Hindlimb muscle (tissue), 1 donor: ENCODE results near the gene RAB11B. TPM values are rescaled to one million over a fixed set of nuclear protein-coding genes. Genes with fewer than 3 reads are reported as not detected.
"Not testable (repeated sequence)": the region's sequence is repeated elsewhere in the genome, so short reads cannot be mapped to it uniquely, and the experiment has no call there.

Experiments used
- DNase-seq: peaks from one replicate; pipeline ENCODE4 v3.0.0-alpha.2; 2013
- polyA plus RNA-seq: library from polyadenylated mRNA; unstranded; fragments of 120-200 nt; gene quantifications from one replicate; pipeline ENCODE4 v1.2.1, GENCODE V29; 2013; ENCODE audit not compliant: insufficient read length

RAB11B gene
- polyA plus RNA-seq, 1 donor: 85.3 TPM

GRCh38 chr19:8430650-8431049, 40.5 kb downstream of the RAB11B start:
- no peak for DNase-seq

GRCh38 chr19:8438236-8438635, 48.1 kb downstream of the RAB11B start:
- no peak for DNase-seq

GRCh38 chr19:8441725-8442544, 51.8 kb downstream of the RAB11B start:
- DNase-seq: no peak

- DNase-seq: not testable (repeated sequence)
Observed at GRCh38 chr19:8444140-8444676, 54.0 kb downstream of the RAB11B start.

GRCh38 chr19:8444677-8445487, 54.7 kb downstream of the RAB11B start, which contains the start of gene HNRNPM:
Gene HNRNPM, plus strand, starts transcription at chr19:8444975. Its CDS starts 24 bp downstream, at chr19:8444999.
- DNase-seq: peak; percentile 99

- peak; percentile 55 for DNase-seq
Observed at GRCh38 chr19:8445488-8446001, 55.4 kb downstream of the RAB11B start.

- no peak for DNase-seq
Observed at GRCh38 chr19:8446061-8446709, 56.0 kb downstream of the RAB11B start.

- no peak for DNase-seq
Observed at GRCh38 chr19:8449830-8450229, 59.7 kb downstream of the RAB11B start.

- no peak for DNase-seq
Observed at GRCh38 chr19:8451377-8451776, 61.2 kb downstream of the RAB11B start.

- DNase-seq: no peak
Observed at GRCh38 chr19:8451885-8452284, 61.7 kb downstream of the RAB11B start.

- DNase-seq: no peak
Observed at GRCh38 chr19:8452446-8453123, 62.4 kb downstream of the RAB11B start.

- DNase-seq: no peak
Observed at GRCh38 chr19:8453616-8454015, 63.5 kb downstream of the RAB11B start.

Other genes with a start within 250 kb of the RAB11B start
- gene FBN3, start 240.8 kb upstream of the RAB11B start, polyA plus RNA-seq: 14.4 TPM
- gene CERS4, start 181.0 kb upstream of the RAB11B start, polyA plus RNA-seq: 17.6 TPM
- gene CD320, start 82.0 kb upstream of the RAB11B start, polyA plus RNA-seq: 21.7 TPM
- 33.7 TPM for gene NDUFA7, start 69.0 kb upstream of the RAB11B start, polyA plus RNA-seq
- 729 TPM for gene RPS28, start 68.9 kb upstream of the RAB11B start, polyA plus RNA-seq
- 15.8 TPM for gene KANK3, start 47.1 kb upstream of the RAB11B start, polyA plus RNA-seq
- gene ANGPTL4, start 26.2 kb upstream of the RAB11B start, polyA plus RNA-seq: 3.6 TPM
- 16.9 TPM for gene MARCHF2, start 22.9 kb downstream of the RAB11B start, polyA plus RNA-seq
- 198 TPM for gene HNRNPM, start 54.6 kb downstream of the RAB11B start, polyA plus RNA-seq
- 2.9 TPM for gene PRAM1, start 112.3 kb downstream of the RAB11B start, polyA plus RNA-seq
- 20.0 TPM for gene ZNF414, start 123.8 kb downstream of the RAB11B start, polyA plus RNA-seq
- gene MYO1F, start 187.1 kb downstream of the RAB11B start, polyA plus RNA-seq: 12.3 TPM
- gene ADAMTS10, start 220.4 kb downstream of the RAB11B start, polyA plus RNA-seq: 31.2 TPM
- gene NFILZ, start 240.3 kb downstream of the RAB11B start, polyA plus RNA-seq: not detected